Retina (tissue), 1 donor: Measurements from ENCODE around the gene MAP2K5.

Experiments
- DNase-seq: peaks from one replicate; pipeline ENCODE4 v3.0.0-alpha.2; 2016

The MAP2K5 gene

GRCh38 chr15:67843571-67844387 lies 301.3 kb downstream of the MAP2K5 start:
- DNase-seq: peak; percentile 70

GRCh38 chr15:67845974-67846373 lies 303.5 kb downstream of the MAP2K5 start:
- DNase-seq: no peak

GRCh38 chr15:67849538-67849937 lies 307.0 kb downstream of the MAP2K5 start:
- DNase-seq: no peak

- no peak for DNase-seq
Observed at GRCh38 chr15:67850336-67850735, 307.8 kb downstream of the MAP2K5 start.

GRCh38 chr15:67850994-67851571 lies 308.6 kb downstream of the MAP2K5 start:
- DNase-seq: no peak

GRCh38 chr15:67852418-67852817 lies 309.9 kb downstream of the MAP2K5 start:
- DNase-seq: no peak

- no peak for DNase-seq
Observed at GRCh38 chr15:67853454-67853853, 311.0 kb downstream of the MAP2K5 start.

GRCh38 chr15:67854358-67854757 lies 311.9 kb downstream of the MAP2K5 start:
- DNase-seq: no peak

- no peak for DNase-seq
Observed at GRCh38 chr15:67855842-67856241, 313.3 kb downstream of the MAP2K5 start.
